HCT116 (cell line): Measurements from ENCODE around the gene CCBE1. TPM values are rescaled to one million over a fixed set of nuclear protein-coding genes. Genes with fewer than 3 reads are reported as not detected.

ENCODE experiments used
- ATAC-seq: fragments of 200-7000 bp; cut with Tn5 transposase; 2 replicates; pipeline ENCODE4 v1.9.1; 2020; ENCODE audit warnings: mild to moderate bottlenecking, moderate library complexity
- BruUV-seq: library from RNA; stranded (reverse); fragments of 400-500 nt; replicated peaks from 2 replicates; lab custom pipeline; 2021; lab: Mats Ljungman, UMichigan
- CTCF ChIA-PET: fragments of 300-600 bp; sonication (Branson Sonifier 250); formaldehyde crosslinking; loops from one replicate; lab custom pipeline; 2021; ENCODE audit warnings: antibody characterized with exemption; lab: Charles Lee
- POLR2A ChIA-PET: fragments of 300-600, 350-600 bp; sonication (Branson Sonifier 250); formaldehyde crosslinking; loops from one replicate; lab custom pipeline; 2021; ENCODE audit warnings: antibody characterized with exemption; lab: Charles Lee
- RAD21 ChIA-PET, 2 experiments: fragments of 300-600 bp; sonication (Branson Sonifier 250); formaldehyde crosslinking; loops; one replicate each; lab custom pipeline; 2023; ENCODE audit warnings: low total read pairs in 2 of 2; ENCODE audit not compliant: uncharacterized antibody in 2 of 2, unreplicated experiment in 2 of 2, low non-redundant PET in 1 of 2; lab: Charles Lee
- DNase-seq: peaks from one replicate; pipeline ENCODE4 v3.0.0-alpha.2; 2010; ENCODE audit warnings: low read depth, low spot score
- H2AFZ ChIP-seq: fragments of 200-600 bp; shearing (Covaris generic), sonication (generic); 2 replicates; pipeline ENCODE4 v1.6.1; 2017; ENCODE audit warnings: low read depth, mixed run types, mixed read lengths, antibody characterized with exemption, low read length; ENCODE audit not compliant: poor library complexity, severe bottlenecking
- H3K27ac ChIP-seq: 2 replicates; pipeline ENCODE4 v1.5.1; 2012; ENCODE audit warnings: low read depth, low read length
- H3K27me3 ChIP-seq: fragments of 200-600 bp; sonication (generic); 2 replicates; pipeline ENCODE4 v1.6.1; 2016; ENCODE audit warnings: mixed run types, low read length, mixed read lengths; ENCODE audit not compliant: insufficient read depth
- H3K36me3 ChIP-seq, 2 experiments: fragments of 200-500 bp in 1 of 2; fragments of 200-600 bp in 1 of 2; sonication (Bioruptor generic) in 1 of 2; sonication (generic) in 1 of 2; 2 replicates each; pipeline versions ENCODE4 v1.5.1 to v1.6.1; 2014 to 2016; ENCODE audit warnings: low read length in 2 of 2, inconsistent platforms in 1 of 2, mixed read lengths in 1 of 2, mixed run types in 1 of 2; ENCODE audit not compliant: insufficient read depth in 2 of 2, control insufficient read depth in 1 of 2
- H3K4me1 ChIP-seq, 2 experiments: fragments of 200-600 bp in 1 of 2; sonication (generic) in 1 of 2; 2 replicates each; pipeline versions ENCODE4 v1.5.1 to v1.6.1; 2012 to 2017; ENCODE audit warnings: low read length in 2 of 2, inconsistent platforms in 1 of 2, mild to moderate bottlenecking in 1 of 2, mixed read lengths in 1 of 2, mixed run types in 1 of 2, moderate library complexity in 1 of 2; ENCODE audit not compliant: insufficient read depth in 2 of 2, control insufficient read depth in 1 of 2
- H3K4me2 ChIP-seq: fragments of 200-600 bp; sonication (generic); 2 replicates; pipeline ENCODE4 v1.6.1; 2017; ENCODE audit warnings: mixed run types, low read length, mixed read lengths
- H3K4me3 ChIP-seq, 2 experiments: fragments of 200-600 bp in 1 of 2; sonication (generic) in 1 of 2; replicated peaks in 1 of 2; 2 replicates each; pipeline ENCODE4 v1.5.1; 2011 to 2016; ENCODE audit warnings: low read length in 2 of 2, control low read depth in 1 of 2, low read depth in 1 of 2, mild to moderate bottlenecking in 1 of 2, mixed read lengths in 1 of 2, mixed run types in 1 of 2
- H3K79me2 ChIP-seq: fragments of 200-600 bp; sonication (generic); 2 replicates; pipeline ENCODE4 v1.6.1; 2017; ENCODE audit warnings: mild to moderate bottlenecking, mixed run types, low read length, moderate library complexity, mixed read lengths; ENCODE audit not compliant: insufficient read depth
- H3K9ac ChIP-seq: fragments of 200-600 bp; sonication (generic); 2 replicates; pipeline ENCODE4 v1.6.1; 2016; ENCODE audit warnings: low read length, mixed read lengths
- H3K9me2 ChIP-seq: fragments of 200-600 bp; sonication (generic), shearing (Covaris generic); 2 replicates; pipeline ENCODE4 v1.6.1; 2017; ENCODE audit warnings: mixed run types, mild to moderate bottlenecking, moderate library complexity; ENCODE audit not compliant: insufficient read depth
- H3K9me3 ChIP-seq, 2 experiments: fragments of 200-500 bp in 1 of 2; fragments of 200-600 bp in 1 of 2; sonication (Bioruptor generic) in 1 of 2; sonication (generic) in 1 of 2; 2 replicates each; pipeline ENCODE4 v1.6.1; 2014 to 2017; ENCODE audit warnings: low read length in 2 of 2, mixed read lengths in 2 of 2, inconsistent platforms in 1 of 2, low read depth in 1 of 2, mild to moderate bottlenecking in 1 of 2, mixed run types in 1 of 2, moderate library complexity in 1 of 2; ENCODE audit not compliant: control insufficient read depth in 1 of 2, insufficient read depth in 1 of 2
- H4K20me1 ChIP-seq: fragments of 200-600 bp; sonication (generic), shearing (Covaris generic); 2 replicates; pipeline ENCODE4 v1.6.1; 2017; ENCODE audit warnings: mixed run types, mild to moderate bottlenecking, moderate library complexity; ENCODE audit not compliant: insufficient read depth
- ATF3 ChIP-seq: IDR thresholded peaks from 2 replicates; pipeline ENCODE4 v1.6.1; 2012
- CBX3 ChIP-seq: IDR thresholded peaks from 2 replicates; pipeline ENCODE4 v1.6.1; 2012; ENCODE audit warnings: low read depth
- CEBPB ChIP-seq: IDR thresholded peaks from 2 replicates; pipeline ENCODE4 v1.6.1; 2012; ENCODE audit warnings: low read depth
- EGR1 ChIP-seq: IDR thresholded peaks from 2 replicates; pipeline ENCODE4 v1.6.1; 2012; ENCODE audit warnings: low read depth
- EZH2 ChIP-seq: fragments of 200-600 bp; sonication (generic); IDR thresholded peaks from 2 replicates; pipeline ENCODE4 v1.6.1; 2017; ENCODE audit warnings: antibody characterized with exemption, mixed run types
- JUND ChIP-seq: IDR thresholded peaks from 2 replicates; pipeline ENCODE4 v1.6.1; 2012
- POLR2A ChIP-seq: IDR thresholded peaks from 2 replicates; pipeline ENCODE4 v1.7.0; 2011; ENCODE audit warnings: borderline replicate concordance; ENCODE audit not compliant: insufficient read depth, insufficient read length; ENCODE audit errors: extremely low read depth
- SIN3A ChIP-seq: IDR thresholded peaks from 2 replicates; pipeline ENCODE4 v1.6.1; 2012; ENCODE audit warnings: low read depth
- SP1 ChIP-seq: IDR thresholded peaks from 2 replicates; pipeline ENCODE4 v1.6.1; 2012; ENCODE audit warnings: low read depth
- SRF ChIP-seq: IDR thresholded peaks from 2 replicates; pipeline ENCODE4 v1.6.1; 2012; ENCODE audit warnings: low read depth
- YY1 ChIP-seq: IDR thresholded peaks from 2 replicates; pipeline ENCODE4 v1.6.1; 2011; ENCODE audit warnings: low read length, low read depth, moderate library complexity, mild to moderate bottlenecking; ENCODE audit not compliant: insufficient replicate concordance; ENCODE audit errors: extremely low read depth
- ZFX ChIP-seq: fragments of 450-650 bp; IDR thresholded peaks from 2 replicates; pipeline ENCODE4 v1.6.1; 2017
- ZNF274 ChIP-seq: fragments of 200-500 bp; sonication (Bioruptor generic); IDR thresholded peaks from 2 replicates; pipeline ENCODE4 v1.6.1; 2014; ENCODE audit warnings: mild to moderate bottlenecking, low read depth, low read length, inconsistent platforms
- intact Hi-C: fragments of 100-400 bp; cut with micrococcal nuclease; formaldehyde crosslinking; loops from 2 replicates; pipeline ENCODE4 v1.10.0; 2022
- total RNA-seq: library from RNA; stranded (reverse); gene quantifications from one replicate; pipeline ENCODE4 v1.2.1, GENCODE V29; 2021; ENCODE audit not compliant: unreplicated experiment
- TF ChIP-seq, protein P1 (sequence below): IDR thresholded peaks from 2 replicates; pipeline ENCODE4 v1.6.1; 2012; ENCODE audit warnings: low read depth
- TF ChIP-seq, protein P2 (sequence below): IDR thresholded peaks from 2 replicates; pipeline ENCODE4 v1.6.1; 2012

CCBE1 gene
- total RNA-seq, 1 experiment from 2014 or later = 0.84 TPM

GRCh38 chr18:59664329-59664728 is 32.9 kb downstream of the CCBE1 start (continued):
- TF ChIP-seq, protein P1, sequence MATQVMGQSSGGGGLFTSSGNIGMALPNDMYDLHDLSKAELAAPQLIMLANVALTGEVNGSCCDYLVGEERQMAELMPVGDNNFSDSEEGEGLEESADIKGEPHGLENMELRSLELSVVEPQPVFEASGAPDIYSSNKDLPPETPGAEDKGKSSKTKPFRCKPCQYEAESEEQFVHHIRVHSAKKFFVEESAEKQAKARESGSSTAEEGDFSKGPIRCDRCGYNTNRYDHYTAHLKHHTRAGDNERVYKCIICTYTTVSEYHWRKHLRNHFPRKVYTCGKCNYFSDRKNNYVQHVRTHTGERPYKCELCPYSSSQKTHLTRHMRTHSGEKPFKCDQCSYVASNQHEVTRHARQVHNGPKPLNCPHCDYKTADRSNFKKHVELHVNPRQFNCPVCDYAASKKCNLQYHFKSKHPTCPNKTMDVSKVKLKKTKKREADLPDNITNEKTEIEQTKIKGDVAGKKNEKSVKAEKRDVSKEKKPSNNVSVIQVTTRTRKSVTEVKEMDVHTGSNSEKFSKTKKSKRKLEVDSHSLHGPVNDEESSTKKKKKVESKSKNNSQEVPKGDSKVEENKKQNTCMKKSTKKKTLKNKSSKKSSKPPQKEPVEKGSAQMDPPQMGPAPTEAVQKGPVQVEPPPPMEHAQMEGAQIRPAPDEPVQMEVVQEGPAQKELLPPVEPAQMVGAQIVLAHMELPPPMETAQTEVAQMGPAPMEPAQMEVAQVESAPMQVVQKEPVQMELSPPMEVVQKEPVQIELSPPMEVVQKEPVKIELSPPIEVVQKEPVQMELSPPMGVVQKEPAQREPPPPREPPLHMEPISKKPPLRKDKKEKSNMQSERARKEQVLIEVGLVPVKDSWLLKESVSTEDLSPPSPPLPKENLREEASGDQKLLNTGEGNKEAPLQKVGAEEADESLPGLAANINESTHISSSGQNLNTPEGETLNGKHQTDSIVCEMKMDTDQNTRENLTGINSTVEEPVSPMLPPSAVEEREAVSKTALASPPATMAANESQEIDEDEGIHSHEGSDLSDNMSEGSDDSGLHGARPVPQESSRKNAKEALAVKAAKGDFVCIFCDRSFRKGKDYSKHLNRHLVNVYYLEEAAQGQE = no peak
- no peak for TF ChIP-seq YY1
- no peak for TF ChIP-seq ZFX
- TF ChIP-seq EZH2 = no peak
- TF ChIP-seq CBX3 = no peak
- no peak for TF ChIP-seq ATF3
- no peak for TF ChIP-seq SP1
- TF ChIP-seq, protein P2, sequence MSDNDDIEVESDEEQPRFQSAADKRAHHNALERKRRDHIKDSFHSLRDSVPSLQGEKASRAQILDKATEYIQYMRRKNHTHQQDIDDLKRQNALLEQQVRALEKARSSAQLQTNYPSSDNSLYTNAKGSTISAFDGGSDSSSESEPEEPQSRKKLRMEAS = no peak
- TF ChIP-seq ZNF274 = no peak

DNA sequence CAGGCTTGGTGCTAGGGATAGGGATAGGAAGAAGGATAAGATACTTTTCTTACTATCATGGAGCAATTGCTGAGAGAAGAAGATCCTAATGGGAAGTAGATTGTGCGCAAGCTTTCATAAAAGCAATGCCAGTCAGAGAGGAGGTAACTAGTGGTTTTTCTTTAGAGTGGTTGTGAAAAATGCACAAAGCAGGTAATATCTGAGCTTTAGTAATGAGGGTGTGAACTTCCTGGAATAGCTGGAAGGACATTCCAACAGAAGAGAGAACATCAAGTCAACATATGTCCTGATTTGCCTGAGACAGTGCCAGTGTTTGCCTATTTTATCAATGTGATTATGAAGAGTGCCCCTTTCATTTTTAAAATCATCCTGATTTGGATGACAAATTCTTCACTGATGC is 34.1 kb downstream of the CCBE1 start:
- Histone ChIP-seq H3K9me2 (no peaks in the 10 kb centered on the region), H3K4me2 (no peak overlapping the region), H3K36me3 (no peaks in the 10 kb centered on the region), H3K27me3 (peaks cover 22% of the 10 kb centered on the region), H2AFZ (no peak overlapping the region), H3K27ac (no peak overlapping the region), H3K79me2 (no peaks in the 10 kb centered on the region), H3K4me1 (no peaks in the 10 kb centered on the region), H3K4me3 (no peak overlapping the region), H3K9ac (no peak overlapping the region), H3K9me3 (no peaks in the 10 kb centered on the region), H4K20me1 (no peaks in the 10 kb centered on the region)
- ATAC-seq (no peak), DNase-seq (no peak)
- ChIA-PET POLR2A (no interaction called here), RAD21 (no interaction called here), CTCF (interaction anchor here (1.8 kb wide), 1 partner anchor 34 kb away, joined by 4 read pairs; the partner anchor contains the start of gene CCBE1)
- no TSS peak for BruUV-seq
- intact Hi-C loops = no loop called here
- TF ChIP-seq SP1 (no peak), POLR2A (no peak), ATF3 (no peak), EGR1 (no peak), SIN3A (no peak), JUND (no peak), EZH2 (no peak), ZNF274 (no peak), CBX3 (no peak), SRF (no peak), CEBPB (no peak)
- TF ChIP-seq, protein P1 = no peak
- TF ChIP-seq, protein P2 = no peak
